ENCODE data around the gene VOPP1.

- TF ChIP-seq POLR2A (IDR thresholded peaks at IDR 0.05; ENCODE audit: low read length): no peak
- TF ChIP-seq GATA1 (IDR thresholded peaks at IDR 0.05; ENCODE audit: low read depth, low read length): no peak
Measured at GRCh38 chr7:55448526-55448925, 123.8 kb downstream of the VOPP1 start.

All from erythroblast (primary cell).